HG02610 (cell line): ENCODE measurements around the gene NIPBL.
"Not testable (repeated sequence)": the region's sequence is repeated elsewhere in the genome, so short reads cannot be mapped to it uniquely, and the experiment has no call there.

ENCODE experiments used
- ATAC-seq: cut with Tn5 transposase; IDR thresholded peaks from one replicate; pipeline ENCODE4 v1.9.1; 2021; ENCODE audit warnings: mild to moderate bottlenecking, moderate library complexity; ENCODE audit not compliant: unreplicated experiment

NIPBL gene

GRCh38 chr5:36876299-36876964, at the start of gene NIPBL:
NIPBL (plus strand) TSS chr5:36876769; CDS start chr5:36953697, 76,928 bp downstream.
- peak; percentile 69 for ATAC-seq

GRCh38 chr5:36832274-36832673, 44.3 kb upstream of the NIPBL start:
- ATAC-seq, result no peak

- ATAC-seq, result no peak
These were observed 39.7 kb upstream of the NIPBL start for GRCh38 chr5:36836831-36837230.

- no peak for ATAC-seq
These were observed 36.8 kb upstream of the NIPBL start for GRCh38 chr5:36839489-36840476.

GRCh38 chr5:36841677-36842076, 34.9 kb upstream of the NIPBL start:
- no peak for ATAC-seq

GRCh38 chr5:36842087-36842486, 34.5 kb upstream of the NIPBL start:
- ATAC-seq, result no peak

GRCh38 chr5:36844305-36844704, 32.3 kb upstream of the NIPBL start:
- no peak for ATAC-seq

- ATAC-seq, result not testable (repeated sequence)
These were observed 28.0 kb upstream of the NIPBL start for GRCh38 chr5:36848545-36848944.

- not testable (repeated sequence) for ATAC-seq
These were observed 23.7 kb upstream of the NIPBL start for GRCh38 chr5:36852903-36853302.

- no peak for ATAC-seq
These were observed 22.0 kb upstream of the NIPBL start for GRCh38 chr5:36854402-36855140.

- ATAC-seq, result no peak
These were observed 21.5 kb upstream of the NIPBL start for GRCh38 chr5:36855141-36855495.

- ATAC-seq, result no peak
These were observed 14.7 kb upstream of the NIPBL start for GRCh38 chr5:36861871-36862270.

- ATAC-seq, result peak; percentile 76
These were observed 6.0 kb upstream of the NIPBL start for GRCh38 chr5:36870399-36871040.

- no peak for ATAC-seq
These were observed 2.1 kb upstream of the NIPBL start for GRCh38 chr5:36874465-36874864.

GRCh38 chr5:36875051-36875789, 1.3 kb upstream of the NIPBL start:
- ATAC-seq, result no peak

- peak; percentile 58 for ATAC-seq
These were observed 725 bp upstream of the NIPBL start for GRCh38 chr5:36875790-36876298.

GRCh38 chr5:36876965-36877666, 547 bp downstream of the NIPBL start:
- peak; percentile 17 for ATAC-seq

- no peak for ATAC-seq
These were observed 1.3 kb downstream of the NIPBL start for GRCh38 chr5:36877667-36878391.
